ENCODE results near the gene GPS1. TPM values are rescaled to one million over a fixed set of nuclear protein-coding genes. Genes with fewer than 3 reads are reported as not detected.
A peak's percentile ranks its signal among the peaks of the same experiment; 100 is the strongest.

The GPS1 gene
- total and polyA plus RNA-seq, 2 donors (not counting 1 experiment from before 2014, with no cell fraction given): 80.5 to 124 TPM

GRCh38 chr17:82035956-82036633 is 15.6 kb upstream of the GPS1 start:
- TF ChIP-seq EZH2 (IDR thresholded peaks at IDR 0.05; ENCODE audit: borderline replicate concordance, insufficient read depth, low read depth, low read length, poor library complexity, severe bottlenecking): no peak
- no peak for TF ChIP-seq CTCF (IDR thresholded peaks at IDR 0.05)
- CTCF ChIA-PET: interaction anchor here (0.8 to 1.7 kb wide), 2 partner anchors 15 to 76 kb away, joined by 3 to 13 read pairs; no protein-coding TSS in a partner anchor
- Histone ChIP-seq H3K4me3 (ENCODE audit: control extremely low read depth in 1 of 5, extremely low read depth in 1 of 5, insufficient read depth in 1 of 5, low read depth in 2 of 5, low read length in 4 of 5) (peak overlapping the region in 1 of 5 experiments; percentile 76), H3K27me3 (replicated peaks in 1 of 4; ENCODE audit: control extremely low read depth in 1 of 4, control insufficient read depth in 3 of 4, insufficient read depth in 4 of 4, low read length in 3 of 4) (peaks cover 0 to 9% (median 3%) of the 10 kb centered on the region in 4 experiments), H3K27ac (ENCODE audit: low read length in 2 of 2) (peak overlapping the region in 1 of 2 donors; percentile 84), H3K4me1 (ENCODE audit: control insufficient read depth in 2 of 2, insufficient read depth in 2 of 2, low read length in 2 of 2) (peaks cover 22 to 25% of the 10 kb centered on the region in 2 donors), H4K20me1 (ENCODE audit: control insufficient read depth, insufficient read depth, low read length, poor library complexity, severe bottlenecking) (peaks cover 26% of the 10 kb centered on the region), H3K9ac (ENCODE audit: low read length) (peak overlapping the region; percentile 72), H3K9me3 (ENCODE audit: control extremely low read depth in 1 of 3, control insufficient read depth in 2 of 3, insufficient read depth in 1 of 3, low read length in 2 of 3) (peaks cover 0 to 2% (median 0%) of the 10 kb centered on the region in 3 donors), H3K79me2 (ENCODE audit: control insufficient read depth, insufficient read depth, low read length) (peaks cover 14% of the 10 kb centered on the region), H3K4me2 (replicated peaks; ENCODE audit: low read depth, low read length, poor library complexity, severe bottlenecking) (peak overlapping the region; percentile 100), H2AFZ (ENCODE audit: insufficient read depth, low read depth, low read length, poor library complexity, severe bottlenecking) (no peak overlapping the region), H3K36me3 (replicated peaks in 1 of 2; ENCODE audit: control extremely low read depth in 1 of 2, control insufficient read depth in 1 of 2, extremely low read depth in 1 of 2, insufficient read depth in 2 of 2, low read length in 1 of 2) (no peaks in the 10 kb centered on the region)
- Mint-ChIP-seq H3K27ac (no peak overlapping the region), H3K27me3 (no peaks in the 10 kb centered on the region), H3K4me3 (peak overlapping the region; percentile 90), H3K9me3 (ENCODE audit: insufficient read depth) (no peaks in the 10 kb centered on the region), H3K4me1 (peaks cover 24% of the 10 kb centered on the region)
- DNase-seq: no peak
- intact Hi-C loops (cut with micrococcal nuclease): loop anchor here (10.0 kb wide), 1 partner anchor 519 kb away; no protein-coding TSS in a partner anchor
- ATAC-seq (ENCODE audit: low read depth): no peak
- POLR2A ChIA-PET: interaction anchor here (0.6 kb wide), 1 partner anchor 521 kb away, joined by 3 read pairs; no protein-coding TSS in a partner anchor
- 92% methylated on average over 16 of the region's 20 CpGs for WGBS (ENCODE audit: insufficient coverage)

- H3K4me1 Mint-ChIP-seq: peaks cover 24% of the 10 kb centered on the region
- H3K27me3 ChIP-seq (replicated peaks in 1 of 4; ENCODE audit: control extremely low read depth in 1 of 4, control insufficient read depth in 3 of 4, insufficient read depth in 4 of 4, low read length in 3 of 4): peaks cover 0 to 9% (median 3%) of the 10 kb centered on the region in 4 experiments
- TF ChIP-seq EZH2 (IDR thresholded peaks at IDR 0.05; ENCODE audit: borderline replicate concordance, insufficient read depth, low read depth, low read length, poor library complexity, severe bottlenecking) (no peak), CTCF (IDR thresholded peaks at IDR 0.05) (no peak)
- CTCF ChIA-PET: no interaction called here
- H3K79me2 ChIP-seq (ENCODE audit: control insufficient read depth, insufficient read depth, low read length): peaks cover 14% of the 10 kb centered on the region
- H3K27me3 Mint-ChIP-seq: no peaks in the 10 kb centered on the region
- WGBS (ENCODE audit: insufficient coverage): 54% methylated on average over 23 of the region's 23 CpGs
- no peak overlapping the region for H3K27ac Mint-ChIP-seq
- peak overlapping the region; percentile 90 for H3K4me3 Mint-ChIP-seq
- intact Hi-C loops (cut with micrococcal nuclease): loop anchor here (1.0 to 10.0 kb wide), 6 partner anchors 13 to 518 kb away; partner anchors contain the start of genes ASPSCR1, FASN, GPS1 and LRRC45
- peak overlapping the region; percentile 44 to 84 for H3K27ac ChIP-seq (ENCODE audit: low read length in 2 of 2)
- H2AFZ ChIP-seq (ENCODE audit: insufficient read depth, low read depth, low read length, poor library complexity, severe bottlenecking): peak overlapping the region; percentile 73
- peak overlapping the region; percentile 100 for H3K4me2 ChIP-seq (replicated peaks; ENCODE audit: low read depth, low read length, poor library complexity, severe bottlenecking)
- peak overlapping the region; percentile 72 for H3K9ac ChIP-seq (ENCODE audit: low read length)
- POLR2A ChIA-PET: no interaction called here
- peaks cover 0 to 2% (median 0%) of the 10 kb centered on the region in 3 donors for H3K9me3 ChIP-seq (ENCODE audit: control extremely low read depth in 1 of 3, control insufficient read depth in 2 of 3, insufficient read depth in 1 of 3, low read length in 2 of 3)
- DNase-seq (no peak), ATAC-seq (ENCODE audit: low read depth) (no peak)
- H4K20me1 ChIP-seq (ENCODE audit: control insufficient read depth, insufficient read depth, low read length, poor library complexity, severe bottlenecking): peaks cover 25% of the 10 kb centered on the region
- H3K36me3 ChIP-seq (replicated peaks in 1 of 2; ENCODE audit: control extremely low read depth in 1 of 2, control insufficient read depth in 1 of 2, extremely low read depth in 1 of 2, insufficient read depth in 2 of 2, low read length in 1 of 2): no peaks in the 10 kb centered on the region
- no peaks in the 10 kb centered on the region for H3K9me3 Mint-ChIP-seq (ENCODE audit: insufficient read depth)
- peaks cover 22 to 25% of the 10 kb centered on the region in 2 donors for H3K4me1 ChIP-seq (ENCODE audit: control insufficient read depth in 2 of 2, insufficient read depth in 2 of 2, low read length in 2 of 2)
- H3K4me3 ChIP-seq (ENCODE audit: control extremely low read depth in 1 of 5, extremely low read depth in 1 of 5, insufficient read depth in 1 of 5, low read depth in 2 of 5, low read length in 4 of 5): peak overlapping the region; percentile 34 to 76 (median 72)
Observed at GRCh38 chr17:82036634-82037091, 15.0 kb upstream of the GPS1 start.
